ENCODE results near the gene SETBP1.

Gene SETBP1

DNA sequence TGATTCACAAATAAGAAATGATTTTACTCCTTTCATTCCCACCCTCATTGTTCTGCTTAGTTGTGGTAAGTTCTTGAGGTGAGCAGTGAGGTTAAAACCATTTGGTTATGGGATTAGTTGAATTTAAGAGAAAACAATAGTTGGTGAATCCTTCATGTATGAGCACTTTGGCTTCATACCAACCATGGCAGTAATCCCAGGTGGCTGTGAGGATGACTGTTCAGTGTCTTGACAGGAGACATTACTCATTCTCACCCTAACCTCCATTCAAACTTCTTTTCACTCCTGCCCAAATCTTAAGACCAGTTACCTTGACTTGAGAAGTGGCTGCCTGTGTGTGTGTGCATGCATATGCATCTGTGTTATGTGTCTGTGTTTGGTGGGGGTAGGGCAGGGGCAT is 143.1 kb downstream of the SETBP1 start:
- peaks cover 8 to 28% of the 10 kb centered on the region in 2 donors for H3K4me1 ChIP-seq (ENCODE audit: control insufficient read depth in 2 of 2, insufficient read depth in 1 of 2, low read depth in 1 of 2, low read length in 2 of 2)
- no peak overlapping the region for H2BK12ac ChIP-seq (ENCODE audit: low read length)
- no peak overlapping the region for H3K4me3 ChIP-seq (ENCODE audit: low read length in 2 of 2)
- no peak overlapping the region for H3K9ac ChIP-seq (ENCODE audit: low read depth, low read length, poor library complexity)
- H2BK120ac ChIP-seq (ENCODE audit: low read depth, low read length): no peak overlapping the region
- H2BK5ac ChIP-seq (ENCODE audit: low read length): no peak overlapping the region
- no peak overlapping the region for H3K4ac ChIP-seq (ENCODE audit: low read length)
- peak overlapping the region; percentile 11 for H2AK5ac ChIP-seq (ENCODE audit: low read depth, low read length)
- H2AFZ ChIP-seq (ENCODE audit: low read length): no peak overlapping the region
- H2BK15ac ChIP-seq (ENCODE audit: low read length): no peak overlapping the region
- H3K79me1 ChIP-seq (ENCODE audit: low read depth, low read length): no peaks in the 10 kb centered on the region
- H3K14ac ChIP-seq (ENCODE audit: low read length): no peak overlapping the region
- H4K91ac ChIP-seq (ENCODE audit: low read depth, low read length, poor library complexity): no peak overlapping the region
- no peak overlapping the region for H4K8ac ChIP-seq (ENCODE audit: low read depth, low read length)
- H3K36me3 ChIP-seq (replicated peaks in 1 of 2; ENCODE audit: control insufficient read depth in 2 of 2, insufficient read depth in 2 of 2, low read length in 2 of 2): no peaks in the 10 kb centered on the region
- DNase-seq (ENCODE audit: low spot score): no peak
- H3K27ac ChIP-seq (replicated peaks; ENCODE audit: low read length): no peak overlapping the region
- H3K18ac ChIP-seq (ENCODE audit: low read length): no peak overlapping the region
- H3K9me3 ChIP-seq (replicated peaks in 1 of 2; ENCODE audit: control insufficient read depth in 2 of 2, insufficient read depth in 1 of 2, low read depth in 1 of 2, low read length in 2 of 2): no peaks in the 10 kb centered on the region
- no peak overlapping the region for H3K23ac ChIP-seq (ENCODE audit: low read depth, low read length, poor library complexity)
- no peak overlapping the region for H3K4me2 ChIP-seq (ENCODE audit: insufficient read depth, low read length, poor library complexity, severe bottlenecking)
- no peaks in the 10 kb centered on the region for H3K27me3 ChIP-seq (ENCODE audit: control insufficient read depth in 3 of 3, insufficient read depth in 3 of 3, low read depth in 1 of 3, low read length in 3 of 3)

GRCh38 chr18:44824884-44825283 is 144.2 kb downstream of the SETBP1 start:
- Histone ChIP-seq H3K27ac (replicated peaks; ENCODE audit: low read length) (no peak overlapping the region), H3K4ac (ENCODE audit: low read length) (no peak overlapping the region), H3K36me3 (replicated peaks in 1 of 2; ENCODE audit: control insufficient read depth in 2 of 2, insufficient read depth in 2 of 2, low read length in 2 of 2) (no peaks in the 10 kb centered on the region), H3K18ac (ENCODE audit: low read length) (no peak overlapping the region), H3K27me3 (ENCODE audit: control insufficient read depth in 3 of 3, insufficient read depth in 3 of 3, low read depth in 1 of 3, low read length in 3 of 3) (no peaks in the 10 kb centered on the region), H2BK12ac (ENCODE audit: low read length) (no peak overlapping the region), H3K79me1 (ENCODE audit: low read depth, low read length) (no peaks in the 10 kb centered on the region), H2AFZ (ENCODE audit: low read length) (no peak overlapping the region), H3K9ac (ENCODE audit: low read depth, low read length, poor library complexity) (no peak overlapping the region), H2BK5ac (ENCODE audit: low read length) (no peak overlapping the region), H4K8ac (ENCODE audit: low read depth, low read length) (no peak overlapping the region), H3K9me3 (replicated peaks in 1 of 2; ENCODE audit: control insufficient read depth in 2 of 2, insufficient read depth in 1 of 2, low read depth in 1 of 2, low read length in 2 of 2) (no peaks in the 10 kb centered on the region), H3K4me3 (ENCODE audit: low read length in 2 of 2) (no peak overlapping the region), H3K14ac (ENCODE audit: low read length) (no peak overlapping the region), H2AK5ac (ENCODE audit: low read depth, low read length) (no peak overlapping the region), H4K91ac (ENCODE audit: low read depth, low read length, poor library complexity) (no peak overlapping the region), H2BK15ac (ENCODE audit: low read length) (no peak overlapping the region), H2BK120ac (ENCODE audit: low read depth, low read length) (no peak overlapping the region), H3K23ac (ENCODE audit: low read depth, low read length, poor library complexity) (no peak overlapping the region), H3K4me2 (ENCODE audit: insufficient read depth, low read length, poor library complexity, severe bottlenecking) (no peak overlapping the region), H3K4me1 (ENCODE audit: control insufficient read depth in 2 of 2, insufficient read depth in 1 of 2, low read depth in 1 of 2, low read length in 2 of 2) (peaks cover 8 to 30% of the 10 kb centered on the region in 2 donors)
- no peak for DNase-seq (ENCODE audit: low spot score)
- no CpG with 5 or more reads among the region's 2 CpGs for WGBS, 2 donors (ENCODE audit: extremely low coverage in 2 of 2, insufficient read length in 2 of 2, insufficient replicate concordance in 1 of 2)

- DNase-seq (ENCODE audit: low spot score): peak; percentile 23
These were observed 146.0 kb downstream of the SETBP1 start for GRCh38 chr18:44826418-44827259.

GRCh38 chr18:44828080-44828479 is 147.4 kb downstream of the SETBP1 start:
- H3K79me1 ChIP-seq (ENCODE audit: low read depth, low read length): no peaks in the 10 kb centered on the region
- H3K36me3 ChIP-seq (replicated peaks in 1 of 2; ENCODE audit: control insufficient read depth in 2 of 2, insufficient read depth in 2 of 2, low read length in 2 of 2): no peaks in the 10 kb centered on the region
- peaks cover 8 to 30% of the 10 kb centered on the region in 2 donors for H3K4me1 ChIP-seq (ENCODE audit: control insufficient read depth in 2 of 2, insufficient read depth in 1 of 2, low read depth in 1 of 2, low read length in 2 of 2)
- no peak overlapping the region for H2AK5ac ChIP-seq (ENCODE audit: low read depth, low read length)
- DNase-seq (ENCODE audit: low spot score): no peak
- no peaks in the 10 kb centered on the region for H3K9me3 ChIP-seq (replicated peaks in 1 of 2; ENCODE audit: control insufficient read depth in 2 of 2, insufficient read depth in 1 of 2, low read depth in 1 of 2, low read length in 2 of 2)
- no peak overlapping the region for H4K8ac ChIP-seq (ENCODE audit: low read depth, low read length)
- H3K4me3 ChIP-seq (ENCODE audit: low read length in 2 of 2): no peak overlapping the region
- no peak overlapping the region for H3K27ac ChIP-seq (replicated peaks; ENCODE audit: low read length)
- H2BK120ac ChIP-seq (ENCODE audit: low read depth, low read length): no peak overlapping the region
- no CpG with 5 or more reads among the region's 3 CpGs for WGBS, 2 donors (ENCODE audit: extremely low coverage in 2 of 2, insufficient read length in 2 of 2, insufficient replicate concordance in 1 of 2)
- H4K91ac ChIP-seq (ENCODE audit: low read depth, low read length, poor library complexity): no peak overlapping the region
- H2BK5ac ChIP-seq (ENCODE audit: low read length): no peak overlapping the region
- H3K27me3 ChIP-seq (ENCODE audit: control insufficient read depth in 3 of 3, insufficient read depth in 3 of 3, low read depth in 1 of 3, low read length in 3 of 3): no peaks in the 10 kb centered on the region
- no peak overlapping the region for H3K4ac ChIP-seq (ENCODE audit: low read length)
- H3K23ac ChIP-seq (ENCODE audit: low read depth, low read length, poor library complexity): no peak overlapping the region
- no peak overlapping the region for H3K4me2 ChIP-seq (ENCODE audit: insufficient read depth, low read length, poor library complexity, severe bottlenecking)
- no peak overlapping the region for H2BK15ac ChIP-seq (ENCODE audit: low read length)
- H3K9ac ChIP-seq (ENCODE audit: low read depth, low read length, poor library complexity): no peak overlapping the region
- no peak overlapping the region for H2AFZ ChIP-seq (ENCODE audit: low read length)
- no peak overlapping the region for H3K18ac ChIP-seq (ENCODE audit: low read length)
- H2BK12ac ChIP-seq (ENCODE audit: low read length): no peak overlapping the region
- no peak overlapping the region for H3K14ac ChIP-seq (ENCODE audit: low read length)

More at GRCh38 chr18:44826418-44827259, 146.0 kb downstream of the SETBP1 start:
- H3K36me3 ChIP-seq (replicated peaks in 1 of 2; ENCODE audit: control insufficient read depth in 2 of 2, insufficient read depth in 2 of 2, low read length in 2 of 2): no peaks in the 10 kb centered on the region
- no peak overlapping the region for H3K4ac ChIP-seq (ENCODE audit: low read length)
- peaks cover 8 to 30% of the 10 kb centered on the region in 2 donors for H3K4me1 ChIP-seq (ENCODE audit: control insufficient read depth in 2 of 2, insufficient read depth in 1 of 2, low read depth in 1 of 2, low read length in 2 of 2)
- no peak overlapping the region for H3K23ac ChIP-seq (ENCODE audit: low read depth, low read length, poor library complexity)
- H2BK12ac ChIP-seq (ENCODE audit: low read length): no peak overlapping the region
- no peaks in the 10 kb centered on the region for H3K27me3 ChIP-seq (ENCODE audit: control insufficient read depth in 3 of 3, insufficient read depth in 3 of 3, low read depth in 1 of 3, low read length in 3 of 3)
- no peak overlapping the region for H2BK5ac ChIP-seq (ENCODE audit: low read length)
- no peak overlapping the region for H3K14ac ChIP-seq (ENCODE audit: low read length)
- H3K4me3 ChIP-seq (ENCODE audit: low read length in 2 of 2): no peak overlapping the region
- no peak overlapping the region for H4K8ac ChIP-seq (ENCODE audit: low read depth, low read length)
- H2AFZ ChIP-seq (ENCODE audit: low read length): peak overlapping the region; percentile 52
- no peaks in the 10 kb centered on the region for H3K79me1 ChIP-seq (ENCODE audit: low read depth, low read length)
- no CpG with 5 or more reads among the region's 5 CpGs for WGBS, 2 donors (ENCODE audit: extremely low coverage in 2 of 2, insufficient read length in 2 of 2, insufficient replicate concordance in 1 of 2)
- no peak overlapping the region for H2AK5ac ChIP-seq (ENCODE audit: low read depth, low read length)
- peak overlapping the region; percentile 13 for H3K4me2 ChIP-seq (ENCODE audit: insufficient read depth, low read length, poor library complexity, severe bottlenecking)
- H2BK120ac ChIP-seq (ENCODE audit: low read depth, low read length): no peak overlapping the region
- H3K9me3 ChIP-seq (replicated peaks in 1 of 2; ENCODE audit: control insufficient read depth in 2 of 2, insufficient read depth in 1 of 2, low read depth in 1 of 2, low read length in 2 of 2): no peaks in the 10 kb centered on the region
- no peak overlapping the region for H4K91ac ChIP-seq (ENCODE audit: low read depth, low read length, poor library complexity)
- H3K18ac ChIP-seq (ENCODE audit: low read length): no peak overlapping the region
- no peak overlapping the region for H3K9ac ChIP-seq (ENCODE audit: low read depth, low read length, poor library complexity)
- H3K27ac ChIP-seq (replicated peaks; ENCODE audit: low read length): peak overlapping the region; percentile 61
- H2BK15ac ChIP-seq (ENCODE audit: low read length): no peak overlapping the region

Measured in neuronal stem cell (in vitro differentiated cells).